ENCODE data around the gene FLRT1. TPM values are rescaled to one million over a fixed set of nuclear protein-coding genes. Genes with fewer than 3 reads are reported as not detected.

Gene FLRT1
- total and polyA plus RNA-seq, 2 experiments from 2014 or later, result 0.76 to 1.1 TPM

- H3K27ac ChIP-seq (ENCODE audit: low read depth), result no peak overlapping the region
- no peak overlapping the region; the same call in 2 of the 3 replicates for H3K4me3 Mint-ChIP-seq
- H2AFZ ChIP-seq, result no peak overlapping the region
- H3K36me3 Mint-ChIP-seq (ENCODE audit: low read depth), result peaks cover 50% of the 10 kb centered on the region
- no peak for DNase-seq (ENCODE audit: low spot score)
- peaks cover 15% of the 10 kb centered on the region for H3K4me1 Mint-ChIP-seq
- no peak overlapping the region for H3K27ac Mint-ChIP-seq
- H3K4me3 ChIP-seq, result no peak overlapping the region
- peaks cover 13% of the 10 kb centered on the region for H3K27me3 Mint-ChIP-seq (ENCODE audit: insufficient read depth, low read depth, poor library complexity)
- no peak overlapping the region for H3K4me2 ChIP-seq
- peaks cover 22% of the 10 kb centered on the region; the same call in 1 of the 2 replicates for H3F3A ChIP-seq (replicated peaks; ENCODE audit: low read depth)
- TF ChIP-seq, protein P1, sequence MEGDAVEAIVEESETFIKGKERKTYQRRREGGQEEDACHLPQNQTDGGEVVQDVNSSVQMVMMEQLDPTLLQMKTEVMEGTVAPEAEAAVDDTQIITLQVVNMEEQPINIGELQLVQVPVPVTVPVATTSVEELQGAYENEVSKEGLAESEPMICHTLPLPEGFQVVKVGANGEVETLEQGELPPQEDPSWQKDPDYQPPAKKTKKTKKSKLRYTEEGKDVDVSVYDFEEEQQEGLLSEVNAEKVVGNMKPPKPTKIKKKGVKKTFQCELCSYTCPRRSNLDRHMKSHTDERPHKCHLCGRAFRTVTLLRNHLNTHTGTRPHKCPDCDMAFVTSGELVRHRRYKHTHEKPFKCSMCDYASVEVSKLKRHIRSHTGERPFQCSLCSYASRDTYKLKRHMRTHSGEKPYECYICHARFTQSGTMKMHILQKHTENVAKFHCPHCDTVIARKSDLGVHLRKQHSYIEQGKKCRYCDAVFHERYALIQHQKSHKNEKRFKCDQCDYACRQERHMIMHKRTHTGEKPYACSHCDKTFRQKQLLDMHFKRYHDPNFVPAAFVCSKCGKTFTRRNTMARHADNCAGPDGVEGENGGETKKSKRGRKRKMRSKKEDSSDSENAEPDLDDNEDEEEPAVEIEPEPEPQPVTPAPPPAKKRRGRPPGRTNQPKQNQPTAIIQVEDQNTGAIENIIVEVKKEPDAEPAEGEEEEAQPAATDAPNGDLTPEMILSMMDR (conservative IDR thresholded peaks at IDR 0.05; ENCODE audit: low read depth in 2 of 2), result no peak
- TF ChIP-seq EZH2phosphoT487 (IDR thresholded peaks at IDR 0.05; ENCODE audit: unreplicated experiment), result no peak
- no peak for TF ChIP-seq ZNF114 (CRISPR knock-in tag; IDR thresholded peaks at IDR 0.05)
- no peak for TF ChIP-seq ZNF331 (CRISPR knock-in tag; IDR thresholded peaks at IDR 0.05; ENCODE audit: low read depth)
- TF ChIP-seq EZH2 (IDR thresholded peaks at IDR 0.05; ENCODE audit: low read depth, unreplicated experiment), result no peak
- H3K4me1 ChIP-seq (ENCODE audit: insufficient read depth), result peaks cover 10% of the 10 kb centered on the region
- no peak for ATAC-seq
- H3K27me3 ChIP-seq (ENCODE audit: insufficient read depth), result peaks cover 21% of the 10 kb centered on the region
- no peaks in the 10 kb centered on the region for H3K9me2 ChIP-seq (ENCODE audit: insufficient read depth)
- no peaks in the 10 kb centered on the region; the same call in 2 of the 3 replicates for H3K9me3 Mint-ChIP-seq
- H4K20me1 ChIP-seq (replicated peaks; ENCODE audit: insufficient read depth), result peaks cover 13% of the 10 kb centered on the region
- H3K36me3 ChIP-seq (ENCODE audit: insufficient read depth), result no peaks in the 10 kb centered on the region
- H3K79me2 ChIP-seq (replicated peaks; ENCODE audit: insufficient read depth), result 0 out of 2 replicates have a peak, but pooled peaks cover 8% of the 10 kb centered on the region
These were observed 38.5 kb upstream of the FLRT1 start for GRCh38 chr11:63997104-63997700.

DNA sequence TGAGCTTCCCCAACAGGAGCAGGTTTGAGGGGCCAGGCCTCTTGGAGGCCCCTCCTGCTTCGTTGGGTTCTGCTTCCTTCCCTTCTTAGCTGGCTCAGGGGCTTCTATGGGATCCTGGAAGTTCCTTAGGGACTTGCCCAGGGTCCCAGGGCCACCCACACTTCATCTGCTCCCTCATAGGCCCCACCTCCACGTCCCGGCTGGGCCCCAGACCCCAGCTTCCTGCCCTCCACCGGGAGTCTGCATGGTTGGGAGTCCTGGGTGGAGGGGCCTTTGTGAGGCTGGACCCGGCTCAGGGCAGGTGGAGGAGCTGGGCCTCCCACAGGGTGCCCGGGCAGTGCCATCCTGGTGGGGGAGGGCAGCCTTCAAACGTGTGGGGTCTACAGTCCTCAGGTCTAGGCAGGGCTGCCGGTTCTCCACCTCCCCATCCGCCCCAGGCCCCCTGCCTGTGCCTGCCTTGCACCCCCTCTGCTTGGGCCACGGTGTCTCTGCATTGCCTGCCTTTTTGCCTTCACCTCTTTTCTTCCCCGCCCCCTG is 37.9 kb upstream of the FLRT1 start:
- Histone ChIP-seq H3K4me3 (peak overlapping the region; percentile 64), H3K27ac (ENCODE audit: low read depth) (no peak overlapping the region), H3K27me3 (ENCODE audit: insufficient read depth) (peaks cover 28% of the 10 kb centered on the region), H3K36me3 (ENCODE audit: insufficient read depth) (no peaks in the 10 kb centered on the region), H3K4me1 (ENCODE audit: insufficient read depth) (peaks cover 10% of the 10 kb centered on the region), H3K4me2 (peak overlapping the region; percentile 88; the same call in 1 of the 2 replicates), H3K79me2 (replicated peaks; ENCODE audit: insufficient read depth) (0 out of 2 replicates have a peak, but pooled peaks cover 8% of the 10 kb centered on the region), H2AFZ (no peak overlapping the region), H3K9me2 (ENCODE audit: insufficient read depth) (no peaks in the 10 kb centered on the region), H3F3A (replicated peaks; ENCODE audit: low read depth) (peaks cover 22% of the 10 kb centered on the region; the same call in 1 of the 2 replicates), H4K20me1 (replicated peaks; ENCODE audit: insufficient read depth) (peaks cover 13% of the 10 kb centered on the region)
- ATAC-seq (no peak), DNase-seq (ENCODE audit: low spot score) (no peak)
- Mint-ChIP-seq H3K4me3 (peak overlapping the region; percentile 62), H3K27me3 (ENCODE audit: insufficient read depth, low read depth, poor library complexity) (peaks cover 13% of the 10 kb centered on the region), H3K27ac (no peak overlapping the region), H3K9me3 (no peaks in the 10 kb centered on the region; the same call in 2 of the 3 replicates), H3K4me1 (peaks cover 15% of the 10 kb centered on the region), H3K36me3 (ENCODE audit: low read depth) (peaks cover 49% of the 10 kb centered on the region)
- no peak for TF ChIP-seq EZH2 (IDR thresholded peaks at IDR 0.05; ENCODE audit: low read depth, unreplicated experiment)
- no peak for TF ChIP-seq REST (IDR thresholded peaks at IDR 0.05; ENCODE audit: unreplicated experiment)
- TF ChIP-seq STAT1 (IDR thresholded peaks at IDR 0.05; ENCODE audit: unreplicated experiment), result no peak
- TF ChIP-seq JUNB (IDR thresholded peaks at IDR 0.05; ENCODE audit: unreplicated experiment), result no peak
- TF ChIP-seq, protein P2, sequence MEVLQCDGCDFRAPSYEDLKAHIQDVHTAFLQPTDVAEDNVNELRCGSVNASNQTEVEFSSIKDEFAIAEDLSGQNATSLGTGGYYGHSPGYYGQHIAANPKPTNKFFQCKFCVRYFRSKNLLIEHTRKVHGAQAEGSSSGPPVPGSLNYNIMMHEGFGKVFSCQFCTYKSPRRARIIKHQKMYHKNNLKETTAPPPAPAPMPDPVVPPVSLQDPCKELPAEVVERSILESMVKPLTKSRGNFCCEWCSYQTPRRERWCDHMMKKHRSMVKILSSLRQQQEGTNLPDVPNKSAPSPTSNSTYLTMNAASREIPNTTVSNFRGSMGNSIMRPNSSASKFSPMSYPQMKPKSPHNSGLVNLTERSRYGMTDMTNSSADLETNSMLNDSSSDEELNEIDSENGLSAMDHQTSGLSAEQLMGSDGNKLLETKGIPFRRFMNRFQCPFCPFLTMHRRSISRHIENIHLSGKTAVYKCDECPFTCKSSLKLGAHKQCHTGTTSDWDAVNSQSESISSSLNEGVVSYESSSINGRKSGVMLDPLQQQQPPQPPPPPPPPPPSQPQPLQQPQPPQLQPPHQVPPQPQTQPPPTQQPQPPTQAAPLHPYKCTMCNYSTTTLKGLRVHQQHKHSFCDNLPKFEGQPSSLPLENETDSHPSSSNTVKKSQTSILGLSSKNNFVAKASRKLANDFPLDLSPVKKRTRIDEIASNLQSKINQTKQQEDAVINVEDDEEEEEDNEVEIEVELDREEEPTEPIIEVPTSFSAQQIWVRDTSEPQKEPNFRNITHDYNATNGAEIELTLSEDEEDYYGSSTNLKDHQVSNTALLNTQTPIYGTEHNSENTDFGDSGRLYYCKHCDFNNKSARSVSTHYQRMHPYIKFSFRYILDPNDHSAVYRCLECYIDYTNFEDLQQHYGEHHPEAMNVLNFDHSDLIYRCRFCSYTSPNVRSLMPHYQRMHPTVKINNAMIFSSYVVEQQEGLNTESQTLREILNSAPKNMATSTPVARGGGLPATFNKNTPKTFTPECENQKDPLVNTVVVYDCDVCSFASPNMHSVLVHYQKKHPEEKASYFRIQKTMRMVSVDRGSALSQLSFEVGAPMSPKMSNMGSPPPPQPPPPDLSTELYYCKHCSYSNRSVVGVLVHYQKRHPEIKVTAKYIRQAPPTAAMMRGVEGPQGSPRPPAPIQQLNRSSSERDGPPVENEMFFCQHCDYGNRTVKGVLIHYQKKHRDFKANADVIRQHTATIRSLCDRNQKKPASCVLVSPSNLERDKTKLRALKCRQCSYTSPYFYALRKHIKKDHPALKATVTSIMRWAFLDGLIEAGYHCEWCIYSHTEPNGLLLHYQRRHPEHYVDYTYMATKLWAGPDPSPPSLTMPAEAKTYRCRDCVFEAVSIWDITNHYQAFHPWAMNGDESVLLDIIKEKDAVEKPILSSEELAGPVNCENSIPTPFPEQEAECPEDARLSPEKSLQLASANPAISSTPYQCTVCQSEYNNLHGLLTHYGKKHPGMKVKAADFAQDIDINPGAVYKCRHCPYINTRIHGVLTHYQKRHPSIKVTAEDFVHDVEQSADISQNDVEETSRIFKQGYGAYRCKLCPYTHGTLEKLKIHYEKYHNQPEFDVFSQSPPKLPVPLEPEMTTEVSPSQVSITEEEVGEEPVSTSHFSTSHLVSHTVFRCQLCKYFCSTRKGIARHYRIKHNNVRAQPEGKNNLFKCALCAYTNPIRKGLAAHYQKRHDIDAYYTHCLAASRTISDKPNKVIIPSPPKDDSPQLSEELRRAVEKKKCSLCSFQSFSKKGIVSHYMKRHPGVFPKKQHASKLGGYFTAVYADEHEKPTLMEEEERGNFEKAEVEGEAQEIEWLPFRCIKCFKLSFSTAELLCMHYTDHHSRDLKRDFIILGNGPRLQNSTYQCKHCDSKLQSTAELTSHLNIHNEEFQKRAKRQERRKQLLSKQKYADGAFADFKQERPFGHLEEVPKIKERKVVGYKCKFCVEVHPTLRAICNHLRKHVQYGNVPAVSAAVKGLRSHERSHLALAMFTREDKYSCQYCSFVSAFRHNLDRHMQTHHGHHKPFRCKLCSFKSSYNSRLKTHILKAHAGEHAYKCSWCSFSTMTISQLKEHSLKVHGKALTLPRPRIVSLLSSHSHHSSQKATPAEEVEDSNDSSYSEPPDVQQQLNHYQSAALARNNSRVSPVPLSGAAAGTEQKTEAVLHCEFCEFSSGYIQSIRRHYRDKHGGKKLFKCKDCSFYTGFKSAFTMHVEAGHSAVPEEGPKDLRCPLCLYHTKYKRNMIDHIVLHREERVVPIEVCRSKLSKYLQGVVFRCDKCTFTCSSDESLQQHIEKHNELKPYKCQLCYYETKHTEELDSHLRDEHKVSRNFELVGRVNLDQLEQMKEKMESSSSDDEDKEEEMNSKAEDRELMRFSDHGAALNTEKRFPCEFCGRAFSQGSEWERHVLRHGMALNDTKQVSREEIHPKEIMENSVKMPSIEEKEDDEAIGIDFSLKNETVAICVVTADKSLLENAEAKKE (CRISPR knock-in tag; IDR thresholded peaks at IDR 0.05), result no peak
